GM19452 (cell line): ENCODE measurements around the gene IGFLR1.
A peak's percentile ranks its signal among the peaks of the same experiment; 100 is the strongest.
"Not testable (repeated sequence)": the region's sequence is repeated elsewhere in the genome, so short reads cannot be mapped to it uniquely, and the experiment has no call there.

Source experiments
- ATAC-seq: cut with Tn5 transposase; IDR thresholded peaks from one replicate; pipeline ENCODE4 v1.9.1; 2021; ENCODE audit not compliant: unreplicated experiment

Gene IGFLR1

DNA sequence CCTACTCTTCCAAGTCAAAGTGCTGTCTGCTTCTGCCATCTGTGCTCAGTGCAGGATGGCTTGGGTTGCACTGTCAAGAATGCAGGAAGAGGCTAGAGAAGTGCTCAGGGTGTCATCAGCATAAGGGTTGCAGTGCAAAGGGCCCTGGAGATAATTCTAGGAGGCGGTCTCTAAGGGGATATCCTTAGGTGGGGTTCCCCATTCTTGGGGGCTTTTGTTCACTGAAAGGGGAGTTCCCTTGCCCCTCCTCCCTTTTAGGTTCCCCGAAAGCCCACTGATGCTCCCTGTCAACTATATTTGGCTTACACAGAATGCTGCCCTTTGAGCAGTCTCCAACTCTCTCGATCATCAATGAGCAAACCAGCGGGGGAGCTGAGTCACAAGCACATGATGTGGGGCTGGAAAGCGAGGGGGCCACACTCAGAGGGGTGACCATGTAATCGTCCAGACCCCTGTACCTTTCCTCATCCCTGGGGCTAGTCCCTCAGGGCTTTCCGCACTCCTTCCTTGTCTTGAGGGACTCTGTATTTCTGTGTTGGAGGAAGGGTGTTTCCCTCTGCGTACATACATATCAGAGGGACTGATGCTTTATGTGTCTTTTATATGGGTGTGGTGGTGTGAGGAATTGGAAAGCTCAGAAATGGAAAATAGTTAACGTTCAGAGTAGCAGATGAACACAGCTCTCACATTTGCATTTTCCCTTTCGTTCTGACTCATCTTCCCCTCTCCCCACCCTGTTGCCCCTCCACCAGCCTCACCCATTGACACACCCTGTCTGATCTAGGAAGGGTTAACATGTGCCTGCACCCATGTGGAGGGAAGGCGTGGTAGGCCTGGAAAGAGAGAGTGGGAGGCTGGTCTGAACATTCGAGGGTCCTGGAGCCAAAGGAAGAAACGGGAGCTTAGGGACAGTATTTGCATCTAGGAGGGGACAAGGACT lies 31.2 kb downstream of the IGFLR1 start:
- no peak for ATAC-seq

DNA sequence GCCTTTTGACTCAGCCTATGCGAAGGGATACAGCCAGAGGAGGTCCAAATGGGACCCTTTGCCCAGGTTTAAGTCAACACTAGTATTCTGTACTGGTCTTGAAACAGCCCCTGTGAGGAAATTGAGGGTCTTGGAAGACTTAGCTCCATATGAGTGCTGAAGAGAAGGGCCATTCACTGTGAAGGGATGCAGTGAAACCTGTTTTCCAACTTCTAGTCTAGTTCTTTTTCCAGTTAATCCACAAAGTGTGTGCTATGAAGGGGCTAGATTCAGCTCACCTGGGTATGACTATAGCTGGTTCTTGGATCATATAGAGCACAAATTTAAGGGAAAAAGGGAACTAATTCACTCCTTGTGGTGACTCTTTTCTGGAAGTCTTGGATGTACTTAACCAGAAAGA lies 33.9 kb downstream of the IGFLR1 start:
- no peak for ATAC-seq

DNA sequence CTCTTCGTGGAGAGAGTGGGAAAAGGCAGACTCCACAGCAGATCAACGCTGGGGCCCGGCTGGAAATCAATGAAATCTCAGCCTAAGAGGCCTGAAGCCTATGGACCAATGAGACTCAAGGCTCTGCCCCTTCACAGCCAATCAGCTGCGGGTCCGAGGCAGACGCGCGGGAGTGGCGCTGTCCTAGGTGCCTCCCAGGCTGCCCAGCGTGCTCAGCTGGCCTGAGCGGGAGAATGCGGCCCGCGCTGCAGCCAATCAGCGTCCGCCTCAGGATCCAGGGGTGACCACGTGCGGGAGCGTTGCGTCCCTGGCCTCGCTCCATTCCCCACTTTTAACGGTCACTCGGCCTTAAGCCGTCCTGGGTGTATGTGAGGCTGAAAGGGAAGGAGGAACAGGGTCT lies 38.0 kb downstream of the IGFLR1 start, which contains the start of gene ZBTB32:
Gene ZBTB32 (plus strand): TSS at position 341 of the 400 bp plus-strand sequence. CDS start 10,069 bp downstream, outside the sequence.
- ATAC-seq: no peak

DNA sequence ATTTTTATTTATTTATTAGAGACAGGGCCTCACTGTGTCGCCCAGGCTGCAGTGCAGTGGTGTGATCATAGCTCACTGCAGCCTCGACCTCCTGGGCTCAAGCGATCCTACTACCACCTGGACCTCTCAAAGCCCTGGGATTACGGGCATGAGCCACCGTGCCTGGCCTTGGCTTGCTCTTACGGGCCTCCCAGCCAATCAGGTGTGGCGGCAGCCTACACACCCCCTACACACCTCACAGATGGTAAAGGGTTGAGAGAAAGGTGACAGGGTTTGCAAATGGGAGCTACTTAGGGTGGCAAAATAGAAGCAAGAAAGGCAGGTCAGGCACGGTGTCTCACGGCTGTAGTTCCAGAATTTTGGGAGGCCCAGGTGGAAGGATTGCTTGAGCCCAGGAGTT lies 38.9 kb downstream of the IGFLR1 start:
- no peak for ATAC-seq

DNA sequence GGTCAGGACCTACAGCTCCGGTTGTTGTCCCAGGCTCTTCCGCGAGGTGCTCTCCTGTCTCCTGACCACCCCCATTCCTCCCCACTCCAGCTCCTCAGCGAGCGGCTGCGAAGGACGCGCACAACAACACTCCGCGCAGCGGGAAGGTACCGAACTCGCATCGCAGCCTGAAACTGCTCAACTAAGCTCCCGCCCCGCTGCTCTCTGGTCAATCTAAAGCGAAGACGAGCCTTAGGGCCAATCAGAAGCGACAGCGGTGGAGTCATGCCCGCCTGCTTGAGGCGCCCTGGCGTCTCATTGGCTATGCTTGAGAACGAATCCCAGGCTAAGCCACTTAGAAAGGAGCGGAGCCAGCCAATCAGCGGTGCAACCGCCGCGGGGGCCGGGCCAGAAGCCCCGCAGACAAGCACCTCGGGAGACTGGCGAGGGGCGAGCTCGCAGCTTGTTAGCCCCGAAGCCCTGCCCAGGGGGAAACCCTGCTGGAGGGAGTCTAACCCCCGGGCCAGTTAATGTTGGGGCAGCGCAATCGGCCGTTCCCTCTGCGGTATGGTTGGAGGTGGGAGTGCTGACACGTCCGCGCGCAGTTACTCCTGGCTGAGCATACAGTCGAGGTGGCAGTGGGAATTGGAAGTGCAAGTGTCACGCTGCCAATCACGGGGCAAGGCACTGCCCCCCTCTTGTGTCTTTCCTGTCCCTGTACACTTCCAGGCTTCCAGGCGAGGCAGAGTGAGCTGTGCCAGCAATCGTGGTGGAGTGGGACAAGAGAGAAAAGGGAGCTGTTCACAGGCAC lies 39.8 kb downstream of the IGFLR1 start:
- peak; percentile 96 for ATAC-seq

DNA sequence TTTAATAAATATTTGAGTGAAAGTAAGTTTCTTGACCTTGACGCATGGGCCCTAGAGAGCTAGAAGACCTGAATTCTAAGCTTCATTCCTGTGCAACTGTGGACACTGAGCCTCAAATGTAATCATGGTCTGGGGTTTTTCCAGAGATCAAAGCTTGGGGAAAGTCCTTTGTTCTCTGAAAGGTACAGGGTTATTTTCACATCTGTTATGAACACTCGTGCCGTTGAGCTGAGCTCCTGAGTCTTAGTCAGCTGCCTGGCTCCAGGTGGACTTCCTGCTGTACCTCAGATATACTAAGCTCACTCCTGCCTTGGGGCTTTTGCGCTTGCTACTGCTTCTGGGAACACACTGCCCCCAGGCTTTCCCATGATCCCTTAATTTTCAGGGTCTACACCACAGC lies 45.4 kb downstream of the IGFLR1 start:
- no peak for ATAC-seq

DNA sequence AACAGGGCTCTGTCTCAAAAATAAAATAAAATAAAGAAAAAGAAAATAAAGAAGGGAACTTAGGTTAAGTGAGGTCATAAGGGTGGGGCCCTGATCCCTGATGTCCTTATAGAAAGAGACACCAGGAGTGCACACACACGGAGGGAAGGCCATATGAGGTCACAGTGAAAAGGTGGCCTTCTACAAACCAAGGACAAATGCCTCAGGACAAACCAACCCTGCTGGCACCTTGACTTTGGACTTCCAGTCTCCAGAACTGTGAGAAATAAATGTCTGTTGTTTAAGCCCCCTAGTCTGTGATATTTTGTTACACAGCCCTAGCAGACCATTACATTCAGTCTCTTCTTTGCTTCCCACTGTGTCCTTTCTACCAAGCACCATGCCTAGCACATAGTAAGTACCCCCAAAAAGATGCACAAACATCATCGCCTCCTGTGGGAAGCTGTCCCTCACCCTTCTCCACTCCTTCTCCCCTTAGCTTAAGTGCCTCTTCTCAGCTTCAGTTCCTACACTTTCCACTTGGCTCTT lies 46.3 kb downstream of the IGFLR1 start:
- no peak for ATAC-seq

DNA sequence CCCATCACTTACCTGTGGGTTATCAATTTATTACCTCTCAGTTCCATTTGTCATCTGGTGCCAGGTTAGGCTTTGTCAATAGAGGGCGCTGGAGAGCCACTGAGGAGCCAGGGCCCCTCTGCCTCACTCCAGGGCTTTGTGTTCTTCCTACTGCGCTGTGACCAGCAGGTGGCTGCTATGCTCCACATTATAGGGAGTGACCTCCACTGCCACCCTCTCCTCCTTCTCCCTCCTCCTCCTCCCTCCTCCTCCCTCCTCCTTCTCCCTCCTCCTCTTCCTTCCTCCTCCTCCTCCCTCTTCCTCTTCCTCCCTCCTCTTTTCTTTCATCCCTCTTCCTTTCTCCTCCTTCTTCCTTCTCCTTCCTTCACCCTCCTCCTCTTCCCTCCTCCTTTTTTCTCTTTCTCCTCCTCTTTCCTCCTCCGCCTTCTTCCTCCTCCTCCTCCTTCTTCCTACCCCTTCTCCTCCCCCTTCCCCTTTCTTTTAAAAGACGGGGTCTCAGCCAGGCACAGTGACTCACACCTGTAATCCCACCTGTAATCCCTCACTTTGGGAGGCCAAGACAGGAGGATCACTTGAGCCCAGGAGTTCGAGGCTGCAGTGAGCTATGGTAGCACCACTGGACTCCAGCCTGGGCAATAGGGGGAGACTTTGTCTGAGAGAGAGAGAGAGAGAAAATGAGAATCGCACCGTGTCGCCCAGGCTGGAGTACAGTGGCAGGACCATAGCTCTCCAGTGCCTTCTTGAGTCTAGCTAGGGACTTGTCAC lies 48.2 kb downstream of the IGFLR1 start:
- ATAC-seq: peak; percentile 86

DNA sequence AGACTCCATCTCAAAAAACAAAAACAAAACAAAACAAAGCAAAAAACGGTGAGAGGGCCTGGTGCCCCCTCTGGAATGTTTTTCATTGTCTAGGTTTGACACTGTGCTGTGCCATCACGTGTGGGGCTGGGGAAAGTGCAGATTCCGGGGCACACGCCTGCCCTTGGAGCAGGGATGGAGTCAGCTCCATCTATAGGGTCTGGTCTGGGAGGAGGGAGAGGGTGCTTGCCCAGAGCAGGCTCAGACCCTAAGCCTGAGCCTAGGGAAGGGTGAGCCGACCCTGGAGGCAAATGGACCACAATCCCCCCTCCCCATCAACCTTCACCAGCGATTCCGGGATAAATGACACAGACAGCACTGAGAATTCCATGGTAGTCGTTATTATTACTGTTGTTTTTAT lies 48.8 kb downstream of the IGFLR1 start:
- ATAC-seq: no peak

DNA sequence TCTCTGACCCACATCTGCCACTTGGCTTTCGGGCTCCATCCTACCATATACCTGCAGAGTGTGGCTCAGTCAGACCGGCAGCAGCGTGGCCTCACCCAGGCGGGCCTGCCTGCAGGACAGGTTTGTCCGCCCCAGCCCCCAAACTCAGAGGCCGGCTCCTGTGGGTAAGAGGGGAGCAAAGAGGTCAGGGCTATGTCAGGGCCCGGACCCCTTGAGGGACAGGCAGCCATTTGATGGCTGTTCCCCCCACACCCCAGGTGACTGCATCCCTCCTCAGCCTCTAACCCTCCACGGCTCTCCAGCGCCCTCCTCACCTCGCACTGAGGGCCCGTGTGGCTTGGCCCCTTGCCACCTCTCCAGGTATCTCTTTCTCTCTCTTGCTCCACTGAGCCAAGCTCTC lies 50.2 kb downstream of the IGFLR1 start:
- ATAC-seq: no peak

DNA sequence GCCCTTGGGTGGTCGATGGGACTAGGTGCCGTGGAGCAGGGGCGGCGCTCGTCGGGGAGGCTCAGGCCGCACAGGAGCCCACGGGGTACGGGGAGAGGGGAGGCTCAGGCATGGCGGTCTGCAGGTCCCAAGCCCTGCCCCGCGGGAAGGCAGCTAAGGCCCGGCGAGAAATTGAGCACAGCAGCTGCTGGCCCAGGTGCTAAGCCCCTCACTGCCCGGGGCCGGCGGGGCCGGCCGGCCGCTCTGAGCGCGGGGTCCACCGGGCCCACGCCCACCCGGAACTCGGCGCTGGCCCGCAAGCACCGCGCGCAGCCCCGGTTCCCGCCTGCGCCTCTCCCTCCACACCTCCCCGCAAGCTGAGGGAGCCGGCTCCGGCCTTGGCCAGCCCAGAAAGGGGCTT lies 51.1 kb downstream of the IGFLR1 start:
- not testable (repeated sequence) for ATAC-seq

DNA sequence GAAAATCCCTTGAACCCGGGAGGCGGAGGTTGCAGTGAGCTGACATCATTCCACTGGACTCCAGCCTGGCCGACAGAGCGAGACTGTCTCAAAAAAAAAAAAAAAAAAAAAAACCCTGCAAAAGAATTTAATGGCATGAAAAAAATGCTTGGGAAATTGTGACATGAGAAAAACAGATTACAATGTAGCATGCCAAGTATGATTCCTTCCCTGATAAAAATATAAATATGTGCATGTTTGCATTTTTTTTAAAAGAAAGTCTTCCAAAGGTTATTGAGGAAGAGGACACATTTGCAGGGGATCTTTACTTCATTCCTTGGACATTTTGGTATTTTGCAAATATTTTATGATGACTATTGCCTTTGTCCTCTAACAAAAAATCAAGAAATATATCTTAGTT lies 52.4 kb downstream of the IGFLR1 start:
- no peak for ATAC-seq
